Tongue (tissue), 2 donors: ENCODE data around the gene ELOB. TPM values are rescaled to one million over a fixed set of nuclear protein-coding genes. Genes with fewer than 3 reads are reported as not detected.

Experiments used
- DNase-seq: peaks from one replicate; pipeline ENCODE4 v3.0.0-alpha.2; 2015
- total RNA-seq: library from RNA; depleted of rRNA; stranded (reverse); fragments of >200 nt; gene quantifications from one replicate; pipeline ENCODE4 v1.2.3, GENCODE V29; 2014

ELOB gene
- total RNA-seq, 1 donor from 2014 or later = 155 TPM

GRCh38 chr16:2810651-2811050 is 33.6 kb upstream of the ELOB start:
- no peak for DNase-seq

DNA sequence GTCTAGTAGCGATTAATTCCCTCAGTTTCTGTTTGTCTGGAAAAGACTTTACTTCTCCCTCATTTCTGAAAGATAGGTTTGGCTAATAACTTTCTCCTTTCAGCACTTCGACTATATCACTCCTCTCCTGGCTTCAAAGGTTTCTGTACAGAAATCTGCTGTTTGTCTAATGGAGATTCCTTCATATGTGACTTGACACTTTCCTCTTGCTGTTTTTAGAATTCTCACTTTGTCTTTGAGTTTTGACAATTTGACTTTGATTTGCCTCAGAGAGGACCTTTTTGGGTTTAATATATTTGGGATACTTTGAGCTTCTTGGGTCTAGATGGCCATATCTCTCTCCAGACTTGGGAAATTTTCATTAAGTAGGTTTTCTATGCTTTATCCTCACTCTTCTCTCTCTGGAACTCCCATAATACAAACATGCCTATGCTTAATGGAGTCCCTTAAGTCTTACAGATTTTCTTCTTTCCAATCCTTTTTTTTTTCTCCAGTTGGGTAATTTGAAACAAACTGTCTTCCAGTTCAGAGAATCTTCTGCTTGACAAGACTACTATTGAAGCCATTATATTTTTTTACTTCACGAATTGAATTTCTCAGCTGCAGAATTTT is 32.2 kb upstream of the ELOB start:
- DNase-seq = no peak

- DNase-seq = no peak
Observed at GRCh38 chr16:2808181-2808580, 31.1 kb upstream of the ELOB start.

- DNase-seq = no peak
Observed at GRCh38 chr16:2806286-2806685, 29.2 kb upstream of the ELOB start.

DNA sequence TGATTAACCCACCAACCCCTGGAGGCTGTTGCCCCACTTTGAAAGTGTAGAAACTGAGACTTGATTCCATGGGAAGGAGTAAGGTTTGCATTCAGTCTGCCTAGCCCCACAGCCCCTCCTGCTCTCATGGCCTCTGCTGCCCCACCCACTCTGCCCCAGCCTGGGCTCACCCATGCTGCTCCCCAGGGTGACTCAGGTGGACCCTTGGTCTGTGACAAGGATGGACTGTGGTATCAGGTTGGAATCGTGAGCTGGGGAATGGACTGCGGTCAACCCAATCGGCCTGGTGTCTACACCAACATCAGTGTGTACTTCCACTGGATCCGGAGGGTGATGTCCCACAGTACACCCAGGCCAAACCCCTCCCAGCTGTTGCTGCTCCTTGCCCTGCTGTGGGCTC is 27.6 kb upstream of the ELOB start:
- no peak for DNase-seq

GRCh38 chr16:2803545-2804195 is 26.6 kb upstream of the ELOB start:
- no peak for DNase-seq

GRCh38 chr16:2799859-2800226 is 22.8 kb upstream of the ELOB start:
- DNase-seq = no peak

- no peak for DNase-seq
Observed at GRCh38 chr16:2799205-2799858, 22.3 kb upstream of the ELOB start.

GRCh38 chr16:2798723-2799204 is 21.7 kb upstream of the ELOB start:
- DNase-seq = no peak

GRCh38 chr16:2795395-2796143 is 18.5 kb upstream of the ELOB start:
- DNase-seq = no peak

DNA sequence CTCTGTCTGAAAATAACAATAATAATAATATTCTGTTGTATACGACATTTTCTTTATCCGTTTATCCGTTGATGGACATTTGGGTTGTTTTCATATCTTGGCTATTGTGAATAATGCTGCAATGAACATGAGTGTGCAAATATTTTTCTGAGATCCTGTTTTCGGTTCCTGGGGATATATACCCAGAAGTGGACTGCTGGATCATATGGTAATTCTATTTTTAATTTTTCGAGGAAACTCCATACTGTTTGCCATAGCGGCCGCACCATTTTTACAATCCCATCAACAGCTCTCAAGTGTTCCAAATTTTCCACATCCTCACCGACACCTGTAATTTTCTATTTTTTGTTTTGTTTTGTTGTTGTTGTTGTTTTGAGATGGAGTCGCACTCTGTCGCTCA is 15.9 kb upstream of the ELOB start:
- no peak for DNase-seq

- DNase-seq = no peak
Observed at GRCh38 chr16:2791174-2791573, 14.1 kb upstream of the ELOB start.

GRCh38 chr16:2790631-2791030 is 13.6 kb upstream of the ELOB start:
- no peak for DNase-seq

- no peak for DNase-seq
Observed at GRCh38 chr16:2787961-2788360, 10.9 kb upstream of the ELOB start.

GRCh38 chr16:2787406-2787805 is 10.3 kb upstream of the ELOB start, which contains the start of gene PRSS33:
Gene PRSS33, minus strand, starts transcription at chr16:2787560. Its CDS starts 1,013 bp downstream, at chr16:2786547.
- DNase-seq = no peak

GRCh38 chr16:2786826-2787151 is 9.7 kb upstream of the ELOB start:
- no peak for DNase-seq

GRCh38 chr16:2786061-2786825 is 9.2 kb upstream of the ELOB start:
- no peak for DNase-seq

DNA sequence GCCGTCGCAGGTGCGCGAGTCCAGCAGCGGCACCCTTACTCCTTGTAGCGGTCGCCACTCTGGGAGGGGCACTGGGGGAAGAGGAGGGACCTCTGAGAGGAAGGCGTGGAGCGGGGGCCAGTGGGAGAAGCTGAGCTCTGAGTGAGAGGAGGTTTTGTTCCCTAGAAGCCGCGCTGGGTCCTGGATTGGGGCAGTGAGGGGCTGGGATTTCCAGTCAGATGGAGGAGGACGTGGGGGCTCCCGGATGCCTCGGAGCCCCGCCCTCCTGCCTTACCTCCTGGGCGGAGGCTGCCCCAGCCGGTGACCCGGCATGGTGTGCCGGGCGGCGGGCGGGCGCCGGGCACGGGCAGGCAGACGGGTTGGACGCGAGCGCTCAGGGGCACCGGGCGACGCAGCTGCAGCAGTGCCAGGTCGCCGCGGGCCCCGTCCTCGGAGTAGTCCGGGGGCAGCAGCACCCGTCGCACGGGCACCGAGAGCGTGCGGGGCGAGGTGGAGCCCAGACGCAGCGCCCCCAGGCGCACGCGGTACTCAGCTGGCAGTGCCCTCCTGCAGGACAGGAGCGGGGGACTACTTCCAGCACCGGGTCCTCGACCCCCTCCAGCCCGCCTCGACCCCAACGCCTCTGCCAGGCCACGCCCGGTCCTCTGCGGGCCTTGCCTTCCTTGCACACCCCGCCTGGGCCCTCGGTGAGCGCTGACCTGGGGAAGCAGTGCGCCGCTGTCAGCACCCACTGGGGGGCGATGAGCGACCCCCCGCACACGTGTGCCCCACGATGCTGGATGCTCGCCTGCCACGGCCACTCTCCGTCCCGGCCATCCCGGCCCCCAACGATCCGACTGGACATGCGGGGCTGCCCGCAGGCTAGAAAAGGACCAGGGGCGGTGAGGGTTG is 8.3 kb upstream of the ELOB start:
- no peak for DNase-seq

- DNase-seq = no peak
Observed at GRCh38 chr16:2784358-2785100, 7.4 kb upstream of the ELOB start.

- DNase-seq = no peak
Observed at GRCh38 chr16:2783581-2784357, 6.7 kb upstream of the ELOB start.
